ENCODE results near the gene PDE6B. TPM values are rescaled to one million over a fixed set of nuclear protein-coding genes. Genes with fewer than 3 reads are reported as not detected.
A peak's percentile ranks its signal among the peaks of the same experiment; 100 is the strongest.

The PDE6B gene
- total RNA-seq, 2 donors from 2014 or later = 8.4 to 16.6 TPM

GRCh38 chr4:613126-613525 lies 12.2 kb upstream of the PDE6B start:
- ATAC-seq (no peak), DNase-seq (ENCODE audit: low spot score in 2 of 2) (peak in 1 of 2 donors; percentile 34)
- Mint-ChIP-seq H3K36me3 (no peaks in the 10 kb centered on the region), H3K9me3 (peaks cover 5% of the 10 kb centered on the region in 2 donors), H3K27ac (no peak overlapping the region)

- H3K9me3 Mint-ChIP-seq = no peaks in the 10 kb centered on the region
- no peak for DNase-seq (ENCODE audit: low spot score in 2 of 2)
- H3K36me3 Mint-ChIP-seq = no peaks in the 10 kb centered on the region
- H3K27ac Mint-ChIP-seq = no peak overlapping the region
- ATAC-seq = no peak
Observed at GRCh38 chr4:616091-616490, 9.3 kb upstream of the PDE6B start.

DNA sequence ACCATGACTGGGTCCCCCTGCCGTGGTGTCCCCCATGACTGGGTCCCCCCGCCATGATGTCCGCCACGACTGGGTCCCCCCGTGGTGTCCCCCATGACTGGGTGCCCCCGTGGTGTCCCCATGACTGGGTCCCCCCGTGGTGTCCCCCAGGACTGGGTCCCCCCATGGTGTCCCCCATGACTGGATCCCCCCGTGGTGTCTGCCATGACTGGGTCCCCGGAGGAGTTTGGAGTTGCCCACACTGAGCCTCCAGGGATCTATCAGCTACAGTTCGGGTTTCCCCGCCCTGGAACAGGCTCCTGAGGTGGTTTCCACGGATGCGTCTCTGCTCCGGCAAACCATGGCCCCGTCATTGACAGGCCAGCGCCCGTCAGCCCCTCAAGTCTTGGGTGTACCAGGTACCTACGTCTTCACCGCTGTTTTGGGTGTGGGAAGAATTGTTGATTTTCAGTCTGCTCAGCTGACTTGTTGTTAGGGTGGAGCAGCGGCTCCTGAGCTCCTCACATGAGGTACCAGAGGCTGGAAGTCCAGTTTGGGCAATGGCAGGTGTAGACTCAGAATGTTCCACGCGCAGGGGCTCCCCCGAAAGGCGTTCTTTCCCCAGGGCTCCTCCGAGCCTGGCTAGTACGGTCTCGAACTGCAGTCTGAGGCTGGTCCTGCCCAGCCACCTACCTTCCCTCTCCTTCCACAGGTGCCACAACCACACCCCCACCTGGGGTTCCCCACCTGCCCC lies 8.3 kb upstream of the PDE6B start:
- DNase-seq (ENCODE audit: low spot score in 2 of 2) (no peak), ATAC-seq (no peak)
- no peaks in the 10 kb centered on the region for H3K9me3 Mint-ChIP-seq
- no peak overlapping the region for H3K27ac Mint-ChIP-seq
- no peaks in the 10 kb centered on the region for H3K36me3 Mint-ChIP-seq

DNA sequence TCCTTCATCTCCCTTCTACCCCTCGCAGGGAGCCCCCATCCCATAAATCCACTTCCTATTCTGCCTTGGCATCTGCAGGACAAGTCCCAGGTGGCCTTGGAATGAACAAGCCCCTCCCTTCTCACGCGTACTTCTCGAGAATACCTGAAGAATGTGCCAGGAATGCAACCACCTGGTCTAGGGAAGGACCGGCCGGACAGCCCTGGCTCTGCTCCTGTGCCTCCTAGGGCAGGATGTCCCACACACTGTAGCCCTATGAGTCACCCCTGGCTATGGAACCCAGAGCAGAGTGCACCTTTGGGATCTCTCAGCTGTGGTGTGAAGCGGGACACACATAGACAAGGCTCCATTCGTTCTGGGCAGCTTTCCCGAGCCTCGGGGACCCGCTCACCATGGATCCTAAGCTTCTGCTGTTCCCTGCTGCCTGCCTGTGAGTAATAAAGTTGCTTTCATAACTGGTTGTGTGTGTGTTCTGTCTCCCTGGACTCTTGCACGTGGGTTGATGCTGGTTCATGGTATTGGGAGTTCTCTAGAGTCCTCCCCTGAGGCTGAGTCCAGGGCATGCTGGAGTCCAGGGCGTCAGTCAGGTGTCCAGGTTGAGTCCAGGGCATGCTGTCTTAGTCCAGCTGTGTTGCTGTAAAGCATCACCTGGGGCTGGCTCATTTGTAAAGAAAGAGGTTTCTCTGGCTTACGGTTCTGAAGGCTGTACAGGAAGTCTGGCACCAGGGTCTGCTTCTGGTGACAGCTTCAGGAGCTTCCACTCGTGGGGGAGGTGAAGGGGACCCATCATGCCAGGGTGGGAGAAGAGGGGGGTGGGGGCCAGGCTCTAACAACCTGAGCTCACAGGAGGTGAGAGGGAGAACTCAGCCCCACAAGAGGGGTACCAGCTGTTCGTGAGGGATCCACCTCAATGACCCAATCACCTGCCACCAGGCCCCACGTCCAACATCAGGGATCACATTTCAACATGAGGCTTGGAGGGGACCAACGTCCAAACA lies 7.4 kb upstream of the PDE6B start:
- ATAC-seq (no peak), DNase-seq (ENCODE audit: low spot score in 2 of 2) (no peak)
- H3K9me3 Mint-ChIP-seq = no peaks in the 10 kb centered on the region
- no peaks in the 10 kb centered on the region for H3K36me3 Mint-ChIP-seq
- H3K27ac Mint-ChIP-seq = no peak overlapping the region

- no peaks in the 10 kb centered on the region for H3K36me3 Mint-ChIP-seq
- H3K27ac Mint-ChIP-seq = no peak overlapping the region
- ATAC-seq = no peak
- DNase-seq (ENCODE audit: low spot score in 2 of 2) = no peak
- no peaks in the 10 kb centered on the region for H3K9me3 Mint-ChIP-seq
Observed at GRCh38 chr4:620201-620600, 5.2 kb upstream of the PDE6B start.

GRCh38 chr4:620851-621261 lies 4.5 kb upstream of the PDE6B start:
- H3K9me3 Mint-ChIP-seq = no peaks in the 10 kb centered on the region
- H3K27ac Mint-ChIP-seq = no peak overlapping the region
- H3K36me3 Mint-ChIP-seq = no peaks in the 10 kb centered on the region
- DNase-seq (ENCODE audit: low spot score in 2 of 2) = no peak
- ATAC-seq = no peak

- no peaks in the 10 kb centered on the region for H3K9me3 Mint-ChIP-seq
- DNase-seq (ENCODE audit: low spot score in 2 of 2) (no peak), ATAC-seq (no peak)
- H3K27ac Mint-ChIP-seq = no peak overlapping the region
- no peaks in the 10 kb centered on the region for H3K36me3 Mint-ChIP-seq
Observed at GRCh38 chr4:621296-622070, 3.9 kb upstream of the PDE6B start.

DNA sequence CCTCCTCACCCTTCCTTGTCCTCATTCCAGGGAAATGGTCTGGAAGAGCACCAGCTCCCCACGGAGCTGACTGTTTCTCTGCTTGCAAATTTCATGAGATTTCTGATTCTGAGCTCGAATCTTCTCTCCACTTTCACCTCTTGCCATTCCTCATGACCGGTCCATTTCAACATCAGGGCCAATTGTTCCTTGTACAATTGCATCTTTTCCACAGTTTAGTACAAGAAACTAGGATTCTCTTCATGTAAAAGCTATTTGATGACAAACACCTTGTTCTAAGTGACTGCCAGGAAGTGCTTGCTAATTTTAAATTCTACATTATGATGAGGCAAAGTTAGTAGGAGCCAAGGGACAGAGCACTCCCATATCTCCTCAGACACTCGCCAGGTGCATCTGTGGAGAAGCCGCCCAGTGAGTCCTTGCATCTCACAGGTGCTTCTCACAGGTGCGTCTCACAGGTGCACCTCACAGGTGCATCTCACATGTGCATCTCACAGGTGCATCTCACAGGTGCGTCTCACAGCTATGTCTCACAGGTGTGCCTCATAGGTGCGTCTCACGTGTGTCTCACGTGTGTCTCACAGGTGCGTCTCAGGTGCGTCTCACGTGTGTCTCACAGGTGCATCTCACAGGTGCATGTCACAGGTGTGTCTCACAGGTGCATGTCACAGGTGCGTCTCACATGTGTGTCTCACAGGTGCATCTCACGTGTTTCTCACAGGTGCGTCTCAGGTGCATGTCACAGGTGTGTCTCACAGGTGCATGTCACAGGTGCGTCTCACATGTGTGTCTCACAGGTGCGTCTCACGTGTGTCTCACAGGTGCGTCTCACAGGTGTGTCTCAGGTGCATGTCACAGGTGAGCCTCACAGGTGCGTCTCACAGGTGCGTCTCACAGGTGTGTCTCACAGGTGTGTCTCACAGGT lies 3.0 kb upstream of the PDE6B start:
- no peaks in the 10 kb centered on the region for H3K36me3 Mint-ChIP-seq
- H3K9me3 Mint-ChIP-seq = no peaks in the 10 kb centered on the region
- DNase-seq (ENCODE audit: low spot score in 2 of 2) (no peak), ATAC-seq (no peak)
- no peak overlapping the region for H3K27ac Mint-ChIP-seq

DNA sequence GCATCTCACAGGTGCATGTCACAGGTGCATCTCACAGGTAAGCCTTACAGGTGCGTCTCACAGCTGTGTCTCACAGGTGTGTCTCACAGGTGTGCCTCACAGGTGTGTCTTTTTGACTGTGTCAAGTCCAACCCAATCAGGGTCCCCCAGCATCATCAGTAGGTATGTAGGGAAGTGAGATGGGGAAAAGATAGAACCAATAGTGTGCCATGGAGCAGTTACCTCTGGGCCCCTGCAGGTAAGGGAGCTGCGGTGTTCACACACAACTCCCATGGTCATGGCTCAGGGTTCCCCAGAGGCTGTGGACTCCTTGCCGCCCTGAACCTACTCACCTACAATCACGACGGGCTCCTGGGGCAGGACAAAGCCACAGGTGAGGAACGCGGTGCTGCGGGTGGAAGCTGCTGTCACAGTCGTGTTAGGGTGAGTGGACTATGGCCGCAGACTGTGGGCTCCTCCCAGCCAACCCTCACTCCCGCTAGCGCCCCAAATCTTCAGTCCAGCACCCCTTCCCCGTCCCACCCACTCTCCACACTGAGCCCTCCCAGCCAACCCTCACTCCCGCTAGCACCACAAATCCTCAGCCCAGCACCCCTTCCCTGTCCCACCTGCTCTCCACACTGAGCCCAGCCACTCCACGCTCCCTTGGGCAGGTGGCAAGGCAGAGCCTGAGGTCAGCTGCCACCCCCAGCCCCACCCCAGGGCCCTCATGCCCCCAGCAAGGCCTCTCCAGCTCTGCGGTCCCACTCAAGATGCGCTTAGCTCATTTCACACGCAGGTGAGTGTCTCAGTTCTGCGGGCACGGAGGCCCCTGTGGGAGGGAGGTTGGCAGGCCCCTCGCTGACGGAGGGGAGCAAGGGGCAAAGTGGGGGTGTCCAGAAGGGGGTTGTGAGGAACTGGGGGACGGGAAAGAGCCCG lies 2.1 kb upstream of the PDE6B start:
- Mint-ChIP-seq H3K9me3 (no peaks in the 10 kb centered on the region), H3K36me3 (no peaks in the 10 kb centered on the region), H3K27ac (peak overlapping the region in 1 of 2 donors; percentile 9)
- DNase-seq (ENCODE audit: low spot score in 2 of 2) (no peak), ATAC-seq (peak; percentile 24 to 28)

DNA sequence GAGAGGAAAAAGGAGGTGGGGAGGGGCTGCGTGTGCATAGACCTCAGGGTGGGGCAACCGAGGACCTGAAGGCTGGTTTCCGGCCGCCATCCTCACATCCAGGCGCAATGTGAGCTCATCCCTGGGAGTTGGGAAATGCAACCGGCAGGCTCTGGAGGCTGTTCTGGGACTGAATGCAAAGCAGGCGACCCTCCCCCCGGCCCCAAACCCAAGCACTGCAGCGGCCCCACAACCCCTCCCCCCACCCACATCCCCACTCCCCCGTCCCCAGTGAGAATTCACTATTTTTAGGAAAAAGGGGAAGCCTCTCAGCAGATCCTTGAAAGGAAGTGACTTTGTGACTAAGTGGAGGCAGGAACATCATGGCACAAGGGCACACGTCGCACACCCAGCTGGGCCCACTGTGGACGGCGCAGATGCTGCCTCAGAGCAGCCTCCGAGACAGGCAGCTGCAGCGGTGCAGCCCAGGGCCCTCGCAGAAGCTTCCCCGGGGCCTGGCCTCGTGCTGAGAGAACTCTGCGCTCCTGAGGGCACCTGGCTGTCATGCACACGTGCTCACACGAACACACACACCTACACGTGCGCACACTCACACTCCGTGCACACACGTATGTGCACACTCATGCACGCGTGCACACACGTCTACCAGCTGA lies 1.3 kb upstream of the PDE6B start:
- ATAC-seq = no peak
- H3K27ac Mint-ChIP-seq = no peak overlapping the region
- no peaks in the 10 kb centered on the region for H3K9me3 Mint-ChIP-seq
- no peaks in the 10 kb centered on the region for H3K36me3 Mint-ChIP-seq
- DNase-seq (ENCODE audit: low spot score in 2 of 2) = no peak

DNA sequence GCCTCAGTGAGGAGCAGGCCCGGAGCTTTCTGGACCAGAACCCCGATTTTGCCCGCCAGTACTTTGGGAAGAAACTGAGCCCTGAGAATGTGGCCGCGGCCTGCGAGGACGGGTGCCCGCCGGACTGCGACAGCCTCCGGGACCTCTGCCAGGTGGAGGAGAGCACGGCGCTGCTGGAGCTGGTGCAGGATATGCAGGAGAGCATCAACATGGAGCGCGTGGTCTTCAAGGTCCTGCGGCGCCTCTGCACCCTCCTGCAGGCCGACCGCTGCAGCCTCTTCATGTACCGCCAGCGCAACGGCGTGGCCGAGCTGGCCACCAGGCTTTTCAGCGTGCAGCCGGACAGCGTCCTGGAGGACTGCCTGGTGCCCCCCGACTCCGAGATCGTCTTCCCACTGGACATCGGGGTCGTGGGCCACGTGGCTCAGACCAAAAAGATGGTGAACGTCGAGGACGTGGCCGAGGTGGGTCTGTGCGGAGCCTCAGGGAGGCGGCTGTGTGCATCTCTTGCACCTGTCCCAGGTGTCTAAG lies 323 bp downstream of the PDE6B start:
- Mint-ChIP-seq H3K36me3 (no peaks in the 10 kb centered on the region), H3K27ac (no peak overlapping the region), H3K9me3 (no peaks in the 10 kb centered on the region)
- ATAC-seq (no peak), DNase-seq (ENCODE audit: low spot score in 2 of 2) (no peak)

- Mint-ChIP-seq H3K9me3 (peaks cover 0 to 4% of the 10 kb centered on the region in 2 donors), H3K27ac (no peak overlapping the region), H3K36me3 (no peaks in the 10 kb centered on the region)
- ATAC-seq = no peak
- no peak for DNase-seq (ENCODE audit: low spot score in 2 of 2)
Observed at GRCh38 chr4:626201-627091, 1.1 kb downstream of the PDE6B start.

- Mint-ChIP-seq H3K27ac (no peak overlapping the region), H3K36me3 (peaks cover 0 to 7% of the 10 kb centered on the region in 2 donors), H3K9me3 (peaks cover 7 to 11% of the 10 kb centered on the region in 2 donors)
- ATAC-seq (no peak), DNase-seq (ENCODE audit: low spot score in 2 of 2) (no peak)
Observed at GRCh38 chr4:627347-628125, 2.2 kb downstream of the PDE6B start.

Data from activated naive CD4-positive, alpha-beta T cell treated with anti-CD3 and anti-CD28 coated beads, Interleukin-2, amount 50 U/mL, for 72 hours (primary cell).